Left colon (tissue), 2 donors: Measurements from ENCODE around the gene NEUROD4. TPM values are rescaled to one million over a fixed set of nuclear protein-coding genes. Genes with fewer than 3 reads are reported as not detected.
"Not testable (repeated sequence)": the region's sequence is repeated elsewhere in the genome, so short reads cannot be mapped to it uniquely, and the experiment has no call there.

Experiments used
- ATAC-seq: fragments of 200-7000 bp; cut with Tn5 transposase; one replicate; pipeline ENCODE4 v1.9.1; 2020; ENCODE audit warnings: mild to moderate bottlenecking, moderate library complexity
- DNase-seq, 2 donors: peaks; one replicate each; pipeline ENCODE4 v3.0.0-alpha.2; 2020
- intact Hi-C, 2 donors: fragments of 100-400 bp; cut with DNase I in 1 of 2; cut with micrococcal nuclease in 1 of 2; formaldehyde crosslinking; loops; one replicate each; pipeline versions ENCODE4 v1.11.2 to v1.14.0; 2022; cut with DNase I, micrococcal nuclease
- long read RNA-seq: library from polyadenylated mRNA; unstranded; transcript quantifications from one replicate; pipeline ENCODE4 v2.0.0, GENCODE V29; 2021
- total RNA-seq, 2 donors: library from RNA; stranded (reverse); fragmentation: NEBNext Ultra II Directional; extraction: Animal tissue kit (Norgen Biotek cat#: 25700); gene quantifications; one replicate each; pipeline ENCODE4 v1.2.1, GENCODE V29; 2021
- donor health status: DM: no; HTN: no; CAD: no.
- donor health status: DM: yes; HTN: yes; CAD: no.

The NEUROD4 gene
- not detected for total RNA-seq
- long read RNA-seq = 0 reads

GRCh38 chr12:55019784-55020183 is at the start of gene NEUROD4:
Gene NEUROD4, plus strand, starts transcription at chr12:55019974. Its CDS starts 6,466 bp downstream, at chr12:55026440.
- intact Hi-C loops = no loop called here
- DNase-seq (peak; percentile 11 to 33), ATAC-seq (peak; percentile 70)

- no peak for ATAC-seq
- no peak for DNase-seq
- intact Hi-C loops = no loop called here
Measured at GRCh38 chr12:54970741-54971140, 49.0 kb upstream of the NEUROD4 start.

- intact Hi-C loops = no loop called here
- DNase-seq (no peak), ATAC-seq (no peak)
Measured at GRCh38 chr12:54973556-54973955, 46.2 kb upstream of the NEUROD4 start.

- DNase-seq (no peak), ATAC-seq (no peak)
- intact Hi-C loops = no loop called here
Measured at GRCh38 chr12:54974279-54974678, 45.5 kb upstream of the NEUROD4 start.

GRCh38 chr12:54975272-54975671 is 44.5 kb upstream of the NEUROD4 start:
- DNase-seq = no peak
- ATAC-seq = no peak
- intact Hi-C loops = no loop called here

GRCh38 chr12:54975875-54976274 is 43.9 kb upstream of the NEUROD4 start:
- intact Hi-C loops = no loop called here
- ATAC-seq = peak; percentile 40
- no peak for DNase-seq

- ATAC-seq = no peak
- DNase-seq = no peak
- intact Hi-C loops = no loop called here
Measured at GRCh38 chr12:54977155-54977554, 42.6 kb upstream of the NEUROD4 start.

GRCh38 chr12:54977857-54978256 is 41.9 kb upstream of the NEUROD4 start:
- intact Hi-C loops = no loop called here
- DNase-seq (no peak), ATAC-seq (no peak)

GRCh38 chr12:54980341-54980740 is 39.4 kb upstream of the NEUROD4 start:
- no peak for ATAC-seq
- DNase-seq = no peak
- intact Hi-C loops = no loop called here

GRCh38 chr12:54981796-54982195 is 38.0 kb upstream of the NEUROD4 start:
- ATAC-seq (no peak), DNase-seq (no peak)
- intact Hi-C loops = no loop called here

- intact Hi-C loops = no loop called here
- no peak for ATAC-seq
Measured at GRCh38 chr12:54983536-54984101, 36.2 kb upstream of the NEUROD4 start.

GRCh38 chr12:54984658-54985376 is 35.0 kb upstream of the NEUROD4 start, which contains the start of gene TESPA1:
Gene TESPA1, minus strand, starts transcription at chr12:54984762. Its CDS starts 10,200 bp downstream, at chr12:54974562.
- DNase-seq = peak; percentile 68 to 71
- intact Hi-C loops = no loop called here
- ATAC-seq = peak; percentile 49

More at GRCh38 chr12:54983536-54984101, 36.2 kb upstream of the NEUROD4 start:
- DNase-seq = no peak

GRCh38 chr12:54986773-54987172 is 33.0 kb upstream of the NEUROD4 start:
- DNase-seq, intact Hi-C loops, ATAC-seq: not testable (repeated sequence)

- ATAC-seq = no peak
- DNase-seq = no peak
- intact Hi-C loops = no loop called here
Measured at GRCh38 chr12:54987611-54988231, 32.1 kb upstream of the NEUROD4 start.

GRCh38 chr12:54988402-54989054 is 31.2 kb upstream of the NEUROD4 start:
- ATAC-seq (no peak), DNase-seq (peak; percentile 40 to 67)
- intact Hi-C loops = no loop called here

- ATAC-seq (no peak), DNase-seq (no peak)
- intact Hi-C loops = loop anchor here in 1 of 2 donors (10.0 kb wide), 1 partner anchor 85 kb away; no protein-coding TSS in a partner anchor
Measured at GRCh38 chr12:54989829-54990228, 29.9 kb upstream of the NEUROD4 start.

- DNase-seq (no peak), ATAC-seq (no peak)
- intact Hi-C loops = loop anchor here in 1 of 2 donors (10.0 kb wide), 1 partner anchor 83 kb away; no protein-coding TSS in a partner anchor
Measured at GRCh38 chr12:54991161-54991990, 28.4 kb upstream of the NEUROD4 start.

GRCh38 chr12:54991991-54992375 is 27.8 kb upstream of the NEUROD4 start:
- no peak for ATAC-seq
- intact Hi-C loops = loop anchor here (2.0 to 10.0 kb wide), 2 partner anchors 81 to 83 kb away; no protein-coding TSS in a partner anchor

More at GRCh38 chr12:54991991-54992375, 27.8 kb upstream of the NEUROD4 start:
- no peak for DNase-seq
